ENCODE measurements around the gene SMTN. TPM values are rescaled to one million over a fixed set of nuclear protein-coding genes. Genes with fewer than 3 reads are reported as not detected.

The SMTN gene
- total and polyA plus RNA-seq, 2 donors (not counting 3 experiments of a cell fraction or from before 2014, with no cell fraction given): 59.0 to 197 TPM

DNA sequence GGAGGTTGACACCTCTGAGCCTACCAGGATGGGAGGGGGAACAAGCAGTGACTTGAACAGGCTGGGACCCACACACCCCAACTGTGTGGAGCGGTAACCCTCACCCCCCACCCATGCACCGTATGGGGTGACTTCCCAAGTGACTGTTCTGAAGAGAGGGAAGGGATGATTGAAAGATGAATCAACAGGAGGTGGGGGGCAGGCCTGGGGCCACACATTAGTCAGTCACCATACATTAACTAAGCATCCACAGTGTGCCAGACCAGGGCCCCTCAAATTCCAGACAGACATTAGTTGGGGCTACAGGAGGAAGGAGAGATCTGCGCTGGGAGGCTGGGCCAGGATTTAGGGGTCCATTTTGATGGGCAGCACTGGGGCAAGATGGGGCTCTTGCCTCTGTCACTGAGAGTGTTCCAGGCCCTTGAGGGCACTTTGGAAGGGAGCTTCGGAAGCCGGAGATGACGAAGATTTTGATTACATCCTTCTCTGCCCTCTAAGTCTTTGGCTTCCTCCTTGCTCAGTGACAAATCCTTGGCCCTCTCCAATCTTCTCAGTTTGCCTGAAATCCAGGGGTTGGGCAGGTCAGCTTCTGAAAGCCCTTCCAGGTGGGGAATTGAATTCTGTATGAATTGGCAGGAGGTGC, 966 bp downstream of the SMTN start:
- Histone ChIP-seq H4K20me1 (replicated peaks; ENCODE audit: control insufficient read depth, extremely low read depth, insufficient read depth, low read length) (no peaks in the 10 kb centered on the region), H3K27me3 (ENCODE audit: control insufficient read depth in 2 of 2, insufficient read depth in 2 of 2, low read length in 2 of 2) (no peaks in the 10 kb centered on the region), H2AFZ (ENCODE audit: low read depth, low read length) (no peak overlapping the region), H3K4me1 (ENCODE audit: control insufficient read depth, extremely low read depth, insufficient read depth, low read length) (peaks cover 33% of the 10 kb centered on the region), H3K9ac (replicated peaks; ENCODE audit: extremely low read depth, insufficient read depth, low read length) (peak overlapping the region; percentile 93), H3K4me3 (replicated peaks in 1 of 3; ENCODE audit: insufficient read depth in 1 of 3, low read depth in 1 of 3, low read length in 3 of 3) (peak overlapping the region; percentile 47 to 85 (median 65)), H3K9me1 (replicated peaks; ENCODE audit: control insufficient read depth, extremely low read depth, insufficient read depth, low read length) (no peaks in the 10 kb centered on the region), H3K36me3 (ENCODE audit: control insufficient read depth in 2 of 2, extremely low read depth in 1 of 2, insufficient read depth in 2 of 2, low read length in 2 of 2) (peaks cover 2 to 8% of the 10 kb centered on the region in 2 experiments), H3K4me2 (ENCODE audit: insufficient read depth, low read length) (peak overlapping the region; percentile 74), H3K9me3 (replicated peaks; ENCODE audit: control insufficient read depth, insufficient read depth, low read length) (no peaks in the 10 kb centered on the region), H3K27ac (ENCODE audit: insufficient read depth, low read depth, low read length) (peak overlapping the region; percentile 96), H3K79me2 (ENCODE audit: control insufficient read depth, insufficient read depth, low read length) (peaks cover 58% of the 10 kb centered on the region)
- CTCF ChIA-PET: interaction anchor here (0.6 to 5.9 kb wide), 24 partner anchors 11 to 415 kb away, joined by 3 to 150 read pairs (median 5); partner anchors contain the start of genes MORC2, SELENOM and TUG1
- intact Hi-C loops (cut with micrococcal nuclease) (loop anchor here (1.0 kb wide), 3 partner anchors 36 to 447 kb away; partner anchors contain the start of genes SLC35E4 and TUG1), dilution Hi-C loops (cut with MboI; ENCODE audit: extremely low pct_ligation_motif_present, low sequenced_read_pairs) (no loop called here)
- peak; percentile 69 for DNase-seq (ENCODE audit: low read depth, low spot score)
- BruUV-seq (replicated peaks): no TSS peak
- POLR2A ChIA-PET: interaction anchor here (1.3 to 3.1 kb wide), 3 partner anchors 35 to 136 kb away, joined by 5 to 44 read pairs (median 9); partner anchors contain the start of genes MORC2 and TUG1
- FAIRE-seq: peak; percentile 96
- no peak for TF ChIP-seq POLR2A (IDR thresholded peaks at IDR 0.05; ENCODE audit: low read depth, low read length)
- TF ChIP-seq, protein P1, sequence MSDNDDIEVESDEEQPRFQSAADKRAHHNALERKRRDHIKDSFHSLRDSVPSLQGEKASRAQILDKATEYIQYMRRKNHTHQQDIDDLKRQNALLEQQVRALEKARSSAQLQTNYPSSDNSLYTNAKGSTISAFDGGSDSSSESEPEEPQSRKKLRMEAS (IDR thresholded peaks at IDR 0.05; ENCODE audit: insufficient read depth, insufficient read length): no peak
- TF ChIP-seq MYC (IDR thresholded peaks at IDR 0.05; ENCODE audit: low read depth, low read length): no peak
- TF ChIP-seq, protein P2, sequence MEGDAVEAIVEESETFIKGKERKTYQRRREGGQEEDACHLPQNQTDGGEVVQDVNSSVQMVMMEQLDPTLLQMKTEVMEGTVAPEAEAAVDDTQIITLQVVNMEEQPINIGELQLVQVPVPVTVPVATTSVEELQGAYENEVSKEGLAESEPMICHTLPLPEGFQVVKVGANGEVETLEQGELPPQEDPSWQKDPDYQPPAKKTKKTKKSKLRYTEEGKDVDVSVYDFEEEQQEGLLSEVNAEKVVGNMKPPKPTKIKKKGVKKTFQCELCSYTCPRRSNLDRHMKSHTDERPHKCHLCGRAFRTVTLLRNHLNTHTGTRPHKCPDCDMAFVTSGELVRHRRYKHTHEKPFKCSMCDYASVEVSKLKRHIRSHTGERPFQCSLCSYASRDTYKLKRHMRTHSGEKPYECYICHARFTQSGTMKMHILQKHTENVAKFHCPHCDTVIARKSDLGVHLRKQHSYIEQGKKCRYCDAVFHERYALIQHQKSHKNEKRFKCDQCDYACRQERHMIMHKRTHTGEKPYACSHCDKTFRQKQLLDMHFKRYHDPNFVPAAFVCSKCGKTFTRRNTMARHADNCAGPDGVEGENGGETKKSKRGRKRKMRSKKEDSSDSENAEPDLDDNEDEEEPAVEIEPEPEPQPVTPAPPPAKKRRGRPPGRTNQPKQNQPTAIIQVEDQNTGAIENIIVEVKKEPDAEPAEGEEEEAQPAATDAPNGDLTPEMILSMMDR (IDR thresholded peaks at IDR 0.05; ENCODE audit: extremely low read depth in 1 of 2, insufficient read depth in 1 of 2, low read depth in 1 of 2, low read length in 2 of 2): no peak
- TF ChIP-seq EZH2 (IDR thresholded peaks at IDR 0.05; ENCODE audit: borderline replicate concordance, low read depth, low read length, severe bottlenecking): no peak
- peak; percentile 73 for TF ChIP-seq FOS (IDR thresholded peaks at IDR 0.05; ENCODE audit: borderline replicate concordance, insufficient read depth, low read length)
- peak; percentile 76 for TF ChIP-seq POLR2AphosphoS5 (IDR thresholded peaks at IDR 0.05; ENCODE audit: insufficient read depth, low read depth, low read length)
- no peak for TF ChIP-seq GATA2 (IDR thresholded peaks at IDR 0.05; ENCODE audit: insufficient read depth, insufficient read length, low read depth, low read length)
